DND-41 (cell line): ENCODE data around the gene SNX14.

Experiments used
- ATAC-seq: fragments of 200-7000 bp; cut with Tn5 transposase; 3 replicates; pipeline ENCODE4 v1.9.1; 2021; ENCODE audit warnings: low read depth; ENCODE audit not compliant: insufficient read depth
- DNase-seq: peaks from one replicate; pipeline ENCODE4 v3.0.0-alpha.2; 2020
- H2AFZ ChIP-seq: 2 replicates; pipeline ENCODE4 v1.6.0; 2012; ENCODE audit warnings: low read depth, low read length
- H3K27ac ChIP-seq: 2 replicates; pipeline ENCODE4 v1.5.1; 2012; ENCODE audit warnings: low read length, inconsistent platforms
- H3K27me3 ChIP-seq: fragments of 200-600 bp; sonication (generic); 2 replicates; pipeline ENCODE4 v1.6.0; 2012; ENCODE audit warnings: low read length, mild to moderate bottlenecking, inconsistent platforms; ENCODE audit not compliant: insufficient read depth, poor library complexity
- H3K36me3 ChIP-seq: 2 replicates; pipeline ENCODE4 v1.5.1; 2012; ENCODE audit warnings: low read length, inconsistent platforms; ENCODE audit not compliant: insufficient read depth
- H3K4me1 ChIP-seq: 2 replicates; pipeline ENCODE4 v1.5.1; 2012; ENCODE audit warnings: mild to moderate bottlenecking, low read length; ENCODE audit not compliant: insufficient read depth
- H3K4me2 ChIP-seq: 2 replicates; pipeline ENCODE4 v1.6.0; 2012; ENCODE audit warnings: mild to moderate bottlenecking, moderate library complexity, low read length, inconsistent platforms; ENCODE audit not compliant: insufficient read depth
- H3K4me3 ChIP-seq, 2 experiments: fragments of 200-600 bp in 1 of 2; shearing (Covaris generic) in 1 of 2; 2 replicates each; pipeline ENCODE4 v1.5.1; 2012 to 2016; ENCODE audit warnings: inconsistent platforms in 2 of 2, low read length in 2 of 2, mild to moderate bottlenecking in 2 of 2, low read depth in 1 of 2, moderate library complexity in 1 of 2
- H3K79me2 ChIP-seq: 2 replicates; pipeline ENCODE4 v1.6.0; 2012; ENCODE audit warnings: low read length, inconsistent platforms; ENCODE audit not compliant: insufficient read depth
- H3K9ac ChIP-seq: 2 replicates; pipeline ENCODE4 v1.6.0; 2012; ENCODE audit warnings: low read depth, mild to moderate bottlenecking, inconsistent platforms, low read length, moderate library complexity
- H3K9me3 ChIP-seq: 2 replicates; pipeline ENCODE4 v1.5.1; 2012; ENCODE audit warnings: low read length, moderate library complexity, mild to moderate bottlenecking, inconsistent platforms; ENCODE audit not compliant: insufficient read depth, severe bottlenecking
- H4K20me1 ChIP-seq: 2 replicates; pipeline ENCODE4 v1.6.0; 2012; ENCODE audit warnings: low read length; ENCODE audit not compliant: insufficient read depth
- CTCF ChIP-seq: IDR thresholded peaks from 2 replicates; pipeline ENCODE4 v1.5.1; 2012; ENCODE audit warnings: borderline replicate concordance, low read length, moderate library complexity, mild to moderate bottlenecking; ENCODE audit not compliant: poor library complexity, severe bottlenecking; ENCODE audit errors: extremely low read depth
- EZH2 ChIP-seq: IDR thresholded peaks from 3 replicates; pipeline ENCODE4 v1.6.1; 2012; ENCODE audit warnings: borderline replicate concordance, low read depth, mild to moderate bottlenecking, moderate library complexity, low read length, inconsistent platforms; ENCODE audit not compliant: severe bottlenecking

SNX14 gene

GRCh38 chr6:85556992-85557668, 36.5 kb downstream of the SNX14 start:
- H3K9ac ChIP-seq, result no peak overlapping the region
- H3K27me3 ChIP-seq, result no peaks in the 10 kb centered on the region
- H3K4me2 ChIP-seq, result no peak overlapping the region
- no peaks in the 10 kb centered on the region for H3K79me2 ChIP-seq
- no peak overlapping the region for H2AFZ ChIP-seq
- H3K9me3 ChIP-seq, result no peaks in the 10 kb centered on the region
- H3K4me3 ChIP-seq, result no peak overlapping the region
- DNase-seq (no peak), ATAC-seq (no peak)
- no peaks in the 10 kb centered on the region for H3K4me1 ChIP-seq
- H4K20me1 ChIP-seq, result no peaks in the 10 kb centered on the region
- no peak overlapping the region for H3K27ac ChIP-seq
- H3K36me3 ChIP-seq, result no peaks in the 10 kb centered on the region
- TF ChIP-seq CTCF (no peak), EZH2 (no peak)

- ATAC-seq, result no peak
- Histone ChIP-seq H3K9me3 (no peaks in the 10 kb centered on the region), H4K20me1 (no peaks in the 10 kb centered on the region), H3K4me1 (no peaks in the 10 kb centered on the region), H3K27ac (no peak overlapping the region), H3K79me2 (no peaks in the 10 kb centered on the region), H3K36me3 (peaks cover 7% of the 10 kb centered on the region; the same call in 1 of the 2 replicates), H3K4me3 (no peak overlapping the region), H3K9ac (no peak overlapping the region), H3K4me2 (no peak overlapping the region), H3K27me3 (no peaks in the 10 kb centered on the region), H2AFZ (no peak overlapping the region)
- DNase-seq, result no peak
- TF ChIP-seq CTCF (no peak), EZH2 (no peak)
Observed at GRCh38 chr6:85552652-85553051, 41.0 kb downstream of the SNX14 start.

GRCh38 chr6:85551264-85551663, 42.4 kb downstream of the SNX14 start:
- Histone ChIP-seq H3K9ac (no peak overlapping the region), H3K79me2 (no peaks in the 10 kb centered on the region), H3K4me2 (no peak overlapping the region), H3K9me3 (no peaks in the 10 kb centered on the region), H2AFZ (no peak overlapping the region), H3K4me3 (no peak overlapping the region), H3K36me3 (peaks cover 13% of the 10 kb centered on the region; the same call in 1 of the 2 replicates), H3K4me1 (no peaks in the 10 kb centered on the region), H4K20me1 (no peaks in the 10 kb centered on the region), H3K27me3 (no peaks in the 10 kb centered on the region), H3K27ac (no peak overlapping the region)
- DNase-seq (no peak), ATAC-seq (peak; percentile 22; the same call in 1 of the 3 replicates)
- TF ChIP-seq EZH2 (no peak), CTCF (no peak)
